K562 (cell line): ENCODE results near the gene SAP25. TPM values are rescaled to one million over a fixed set of nuclear protein-coding genes. Genes with fewer than 3 reads are reported as not detected.

Experiments
- ATAC-seq: fragments of 200-7000 bp; cut with Tn5 transposase; 3 replicates; pipeline ENCODE4 v1.9.1; 2020; ENCODE audit warnings: moderate library complexity
- BruUV-seq: library from RNA; stranded (reverse); fragments of 400-500 nt; replicated peaks from 2 replicates; lab custom pipeline; 2021; lab: Mats Ljungman, UMichigan
- CTCF ChIA-PET: fragments of 300-600 bp; formaldehyde crosslinking; extraction: SDS; loops from one replicate; lab custom pipeline; 2021; ENCODE audit warnings: low intra/inter-chr PET ratio; lab: Yijun Ruan, JAX
- POLR2A ChIA-PET: fragments of 300-600, 350-650 bp; sonication (Branson Sonifier 250); formaldehyde crosslinking; extraction: SDS; loops from one replicate; lab custom pipeline; 2021; ENCODE audit warnings: antibody characterized with exemption, inconsistent platforms; lab: Yijun Ruan, JAX
- DNase-seq, 4 experiments: peaks; one replicate each; pipeline versions ENCODE4 v3.0.0 to v3.0.0-alpha.2; 2011 to 2018; ENCODE audit warnings: low spot score in 3 of 4, mixed read lengths in 3 of 4; ENCODE audit errors: extremely low read depth in 1 of 4
- FAIRE-seq: peaks from 2 replicates; lab custom pipeline; 2011; peaks lifted over from hg19 to GRCh38; lab: Jason Lieb, UNC
- H2AFZ ChIP-seq: 2 replicates; pipeline ENCODE4 v1.6.0; 2011; ENCODE audit warnings: low read depth, low read length, control low read depth, inconsistent platforms
- H3K27ac ChIP-seq: fragments of 200-600 bp; 3 replicates; pipeline ENCODE4 v1.8.0; 2011; ENCODE audit warnings: low read depth, mild to moderate bottlenecking, control low read depth, inconsistent platforms, low read length, moderate library complexity, mixed read lengths; ENCODE audit errors: extremely low read depth
- H3K27me3 ChIP-seq, 2 experiments: fragments of 300-600 bp in 1 of 2; 2 replicates in 1 of 2; 3 replicates in 1 of 2; pipeline versions ENCODE4 v1.6.0 to v1.8.0; 2011; ENCODE audit warnings: inconsistent platforms in 2 of 2, low read length in 2 of 2, mild to moderate bottlenecking in 1 of 2, mixed read lengths in 1 of 2, moderate library complexity in 1 of 2; ENCODE audit not compliant: control insufficient read depth in 2 of 2, insufficient read depth in 2 of 2
- H3K36me3 ChIP-seq: fragments of 300-600 bp; 3 replicates; pipeline ENCODE4 v1.8.0; 2011; ENCODE audit warnings: mild to moderate bottlenecking, low read length, inconsistent platforms; ENCODE audit not compliant: control insufficient read depth, insufficient read depth
- H3K4me1 ChIP-seq, 2 experiments: fragments of 200-600 bp in 1 of 2; replicated peaks in 1 of 2; 2 replicates in 1 of 2; 3 replicates in 1 of 2; pipeline versions ENCODE4 v1.5.1 to v1.8.0; 2011; ENCODE audit warnings: inconsistent platforms in 2 of 2, low read length in 2 of 2, mild to moderate bottlenecking in 1 of 2, mixed read lengths in 1 of 2, moderate library complexity in 1 of 2; ENCODE audit not compliant: control insufficient read depth in 2 of 2, insufficient read depth in 2 of 2
- H3K4me2 ChIP-seq: 2 replicates; pipeline ENCODE4 v1.6.1; 2011; ENCODE audit warnings: low read length, control low read depth, inconsistent platforms, mixed read lengths; ENCODE audit not compliant: insufficient read depth
- H3K4me3 ChIP-seq: fragments of 200-600 bp; sonication (generic), shearing (Covaris generic); 2 replicates; pipeline ENCODE4 v1.5.1; 2016; ENCODE audit warnings: control low read depth, inconsistent platforms
- H3K79me2 ChIP-seq: fragments of 200-600 bp; 3 replicates; pipeline ENCODE4 v1.8.0; 2011; ENCODE audit warnings: low read length, inconsistent platforms; ENCODE audit not compliant: control insufficient read depth, insufficient read depth
- H3K9ac ChIP-seq, 2 experiments: 2 replicates each; pipeline versions ENCODE4 v1.6.0 to v1.6.1; 2011; ENCODE audit warnings: low read depth in 2 of 2, low read length in 2 of 2, control low read depth in 1 of 2, inconsistent platforms in 1 of 2, mild to moderate bottlenecking in 1 of 2, mixed read lengths in 1 of 2; ENCODE audit not compliant: insufficient read depth in 1 of 2
- H3K9me1 ChIP-seq: one replicate; pipeline ENCODE4 v1.6.0; 2011; ENCODE audit warnings: inconsistent platforms, mild to moderate bottlenecking, low read length, moderate library complexity; ENCODE audit not compliant: control insufficient read depth, insufficient read depth
- H3K9me3 ChIP-seq: replicated peaks from 2 replicates; pipeline ENCODE4 v1.5.1; 2011; ENCODE audit warnings: low read depth, low read length, inconsistent platforms; ENCODE audit not compliant: control insufficient read depth, insufficient read depth
- H4K20me1 ChIP-seq: replicated peaks from 2 replicates; pipeline ENCODE4 v1.6.1; 2011; ENCODE audit warnings: low read length, inconsistent platforms, mixed read lengths; ENCODE audit not compliant: control insufficient read depth, insufficient read depth
- HNRNPK ChIP-seq: fragments of 200-400 bp; formaldehyde crosslinking; IDR thresholded peaks from one replicate; pipeline ENCODE4 v1.6.1; 2018; ENCODE audit warnings: mild to moderate bottlenecking, low read depth, low read length; ENCODE audit not compliant: poor library complexity, severe bottlenecking
- NFRKB ChIP-seq: fragments of 450-650 bp; IDR thresholded peaks from 2 replicates; pipeline ENCODE4 v1.6.1; 2016; ENCODE audit warnings: low read depth
- NR0B1 ChIP-seq: fragments of 450-650 bp; IDR thresholded peaks from one replicate; pipeline ENCODE4 v1.6.1; 2018; ENCODE audit warnings: mild to moderate bottlenecking, moderate library complexity; ENCODE audit not compliant: partially characterized antibody
- NR3C1 ChIP-seq: sonication (generic); formaldehyde crosslinking; IDR thresholded peaks from 2 replicates; pipeline ENCODE4 v1.8.1; 2022; ENCODE audit warnings: missing genetic modification reagents
- POLR2G ChIP-seq: fragments of 200-400 bp; formaldehyde crosslinking; IDR thresholded peaks from 2 replicates; pipeline ENCODE4 v1.6.1; 2017; ENCODE audit warnings: low read depth, mild to moderate bottlenecking, antibody characterized with exemption, low read length, moderate library complexity
- TCF7 ChIP-seq: sonication (generic); IDR thresholded peaks from 2 replicates; pipeline ENCODE4 v1.6.1; 2016; ENCODE audit warnings: antibody characterized with exemption, borderline replicate concordance
- TFE3 ChIP-seq: fragments of 450-650 bp; formaldehyde crosslinking; IDR thresholded peaks from 2 replicates; pipeline ENCODE4 v1.4.0; 2020; ENCODE audit warnings: mild to moderate bottlenecking, mixed read lengths
- ZNF740 ChIP-seq, 3 experiments: fragments of 200-800 bp in 1 of 3; sonication (Bioruptor generic) in 1 of 3; sonication (generic) in 1 of 3; formaldehyde crosslinking in 1 of 3; IDR thresholded peaks; 2 replicates each; pipeline versions ENCODE4 v1.6.1 to v1.8.0; 2016 to 2022; ENCODE audit warnings: mild to moderate bottlenecking in 2 of 3, missing compliant biosample characterization in 2 of 3, missing genetic modification characterization in 2 of 3, missing genetic modification reagents in 1 of 3
- WGBS: fragments of 100-300 bp; shearing (Covaris generic); methylation state at CpG from one replicate; pipeline ENCODE4 v1.1.6; 2016; ENCODE audit warnings: low coverage, mixed read lengths; ENCODE audit not compliant: insufficient coverage; ENCODE audit errors: missing lambda C conversion rate; 5-methylcytosine and 5-hydroxymethylcytosine counted together
- in situ Hi-C: fragments of 300-500 bp; cut with MboI; formaldehyde crosslinking; loops from 4 replicates; pipeline ENCODE4 v1.15.0; 2018; ENCODE audit warnings: inconsistent platforms, mixed read lengths
- intact Hi-C: fragments of 100-400 bp; cut with micrococcal nuclease; formaldehyde crosslinking; loops from 2 replicates; pipeline ENCODE4 v1.14.2; 2022
- polyA plus RNA-seq, 8 experiments: library from polyadenylated mRNA; depleted of rRNA in 4 of 8; stranded (reverse) in 5 of 8; unstranded in 3 of 8; fragments of >200 nt; fragmentation: Nextera tagmentation in 2 of 8; fragmentation: Illumina TruSeq in 1 of 8; extraction: Ambion mirVana in 2 of 8; extraction: Trizol in 1 of 8; gene quantifications; 2 replicates each; pipeline versions ENCODE4 v1.2.1 to v1.2.3, GENCODE V29; 2011 to 2014; ENCODE audit warnings: inconsistent platforms in 1 of 8, missing spikeins in 1 of 8
- total RNA-seq, 7 experiments: library from RNA; depleted of rRNA in 6 of 7; stranded (reverse); fragments of >200 nt in 6 of 7; fragmentation: Illumina TruSeq in 2 of 7; extraction: Trizol in 2 of 7; gene quantifications; 2 replicates each; pipeline versions ENCODE4 v1.2.1 to v1.2.3, GENCODE V29; 2011 to 2021; ENCODE audit warnings: low replicate concordance in 1 of 7
- TF ChIP-seq, protein P1 (sequence below): fragments of 450-650 bp; IDR thresholded peaks from 2 replicates; pipeline ENCODE4 v1.7.1; 2018; ENCODE audit warnings: mild to moderate bottlenecking, low read depth; ENCODE audit not compliant: partially characterized antibody
- TF ChIP-seq, protein P2 (sequence below): fragments of 200-800 bp; sonication (Bioruptor generic); IDR thresholded peaks from 2 replicates; pipeline ENCODE4 v1.6.1; 2017; ENCODE audit warnings: missing genetic modification characterization, missing compliant biosample characterization

SAP25 gene
- total and polyA plus RNA-seq, 9 of the 15 experiments (the other 6 are each of a cell fraction or from before 2014, with no cell fraction given) = 0.13 to 5.3 (median 0.78) TPM; not detected in 1

GRCh38 chr7:100539436-100540006, 34.2 kb downstream of the SAP25 start:
- POLR2A ChIA-PET = interaction anchor here (0.6 to 1.7 kb wide), 6 partner anchors 11 to 73 kb away, joined by 3 to 6 read pairs (median 3); partner anchors contain the start of genes FBXO24, LRCH4, MOSPD3 and TSC22D4
- TF ChIP-seq TCF7 (no peak), NR0B1 (no peak), HNRNPK (no peak), POLR2G (peak; percentile 36), ZNF740 (CRISPR knock-in tag; IDR thresholded peaks at IDR 0.05) (no peak), ZNF740 (tag; IDR thresholded peaks at IDR 0.05) (no peak), NFRKB (no peak), TFE3 (no peak), NR3C1 (CRISPR knock-in tag) (no peak)
- TF ChIP-seq, protein P1, sequence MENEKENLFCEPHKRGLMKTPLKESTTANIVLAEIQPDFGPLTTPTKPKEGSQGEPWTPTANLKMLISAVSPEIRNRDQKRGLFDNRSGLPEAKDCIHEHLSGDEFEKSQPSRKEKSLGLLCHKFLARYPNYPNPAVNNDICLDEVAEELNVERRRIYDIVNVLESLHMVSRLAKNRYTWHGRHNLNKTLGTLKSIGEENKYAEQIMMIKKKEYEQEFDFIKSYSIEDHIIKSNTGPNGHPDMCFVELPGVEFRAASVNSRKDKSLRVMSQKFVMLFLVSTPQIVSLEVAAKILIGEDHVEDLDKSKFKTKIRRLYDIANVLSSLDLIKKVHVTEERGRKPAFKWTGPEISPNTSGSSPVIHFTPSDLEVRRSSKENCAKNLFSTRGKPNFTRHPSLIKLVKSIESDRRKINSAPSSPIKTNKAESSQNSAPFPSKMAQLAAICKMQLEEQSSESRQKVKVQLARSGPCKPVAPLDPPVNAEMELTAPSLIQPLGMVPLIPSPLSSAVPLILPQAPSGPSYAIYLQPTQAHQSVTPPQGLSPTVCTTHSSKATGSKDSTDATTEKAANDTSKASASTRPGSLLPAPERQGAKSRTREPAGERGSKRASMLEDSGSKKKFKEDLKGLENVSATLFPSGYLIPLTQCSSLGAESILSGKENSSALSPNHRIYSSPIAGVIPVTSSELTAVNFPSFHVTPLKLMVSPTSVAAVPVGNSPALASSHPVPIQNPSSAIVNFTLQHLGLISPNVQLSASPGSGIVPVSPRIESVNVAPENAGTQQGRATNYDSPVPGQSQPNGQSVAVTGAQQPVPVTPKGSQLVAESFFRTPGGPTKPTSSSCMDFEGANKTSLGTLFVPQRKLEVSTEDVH = no peak
- TF ChIP-seq, protein P2, sequence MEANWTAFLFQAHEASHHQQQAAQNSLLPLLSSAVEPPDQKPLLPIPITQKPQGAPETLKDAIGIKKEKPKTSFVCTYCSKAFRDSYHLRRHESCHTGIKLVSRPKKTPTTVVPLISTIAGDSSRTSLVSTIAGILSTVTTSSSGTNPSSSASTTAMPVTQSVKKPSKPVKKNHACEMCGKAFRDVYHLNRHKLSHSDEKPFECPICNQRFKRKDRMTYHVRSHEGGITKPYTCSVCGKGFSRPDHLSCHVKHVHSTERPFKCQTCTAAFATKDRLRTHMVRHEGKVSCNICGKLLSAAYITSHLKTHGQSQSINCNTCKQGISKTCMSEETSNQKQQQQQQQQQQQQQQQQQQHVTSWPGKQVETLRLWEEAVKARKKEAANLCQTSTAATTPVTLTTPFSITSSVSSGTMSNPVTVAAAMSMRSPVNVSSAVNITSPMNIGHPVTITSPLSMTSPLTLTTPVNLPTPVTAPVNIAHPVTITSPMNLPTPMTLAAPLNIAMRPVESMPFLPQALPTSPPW (CRISPR knock-in tag) = peak; percentile 0; the same call in 1 of the 2 replicates

More at GRCh38 chr7:100539436-100540006, 34.2 kb downstream of the SAP25 start:
- under 1% methylated on average over 29 of the region's 44 CpGs for WGBS
- FAIRE-seq = no peak
- Histone ChIP-seq H3K9ac (peak overlapping the region; percentile 57 to 92), H3K4me3 (peak overlapping the region; percentile 87), H3K9me3 (no peaks in the 10 kb centered on the region), H3K36me3 (no peaks in the 10 kb centered on the region; the same call in 2 of the 3 replicates), H3K4me1 (peaks cover 30 to 38% of the 10 kb centered on the region in 2 experiments), H3K79me2 (peaks cover 40% of the 10 kb centered on the region), H2AFZ (peak overlapping the region; percentile 90), H4K20me1 (no peaks in the 10 kb centered on the region; the same call in 1 of the 2 replicates), H3K9me1 (no peaks in the 10 kb centered on the region), H3K27me3 (no peaks in the 10 kb centered on the region), H3K4me2 (peak overlapping the region; percentile 81), H3K27ac (peak overlapping the region; percentile 56)
- intact Hi-C loops = loop anchor here (2.0 to 5.0 kb wide), 2 partner anchors 29 to 37 kb away; no protein-coding TSS in a partner anchor
- no peak for DNase-seq
- in situ Hi-C loops = no loop called here
- CTCF ChIA-PET = interaction anchor here (0.7 kb wide), 1 partner anchor 57 kb away, joined by 3 read pairs; no protein-coding TSS in a partner anchor
- no TSS peak for BruUV-seq
- ATAC-seq = peak; percentile 0; the same call in 1 of the 3 replicates
